HG03521 (cell line): ENCODE results near the gene ACTN4.
"Not testable (repeated sequence)": the region's sequence is repeated elsewhere in the genome, so short reads cannot be mapped to it uniquely, and the experiment has no call there.

Experiments
- ATAC-seq: cut with Tn5 transposase; IDR thresholded peaks from one replicate; pipeline ENCODE4 v1.9.1; 2021; ENCODE audit warnings: mild to moderate bottlenecking, moderate library complexity; ENCODE audit not compliant: unreplicated experiment

ACTN4 gene

DNA sequence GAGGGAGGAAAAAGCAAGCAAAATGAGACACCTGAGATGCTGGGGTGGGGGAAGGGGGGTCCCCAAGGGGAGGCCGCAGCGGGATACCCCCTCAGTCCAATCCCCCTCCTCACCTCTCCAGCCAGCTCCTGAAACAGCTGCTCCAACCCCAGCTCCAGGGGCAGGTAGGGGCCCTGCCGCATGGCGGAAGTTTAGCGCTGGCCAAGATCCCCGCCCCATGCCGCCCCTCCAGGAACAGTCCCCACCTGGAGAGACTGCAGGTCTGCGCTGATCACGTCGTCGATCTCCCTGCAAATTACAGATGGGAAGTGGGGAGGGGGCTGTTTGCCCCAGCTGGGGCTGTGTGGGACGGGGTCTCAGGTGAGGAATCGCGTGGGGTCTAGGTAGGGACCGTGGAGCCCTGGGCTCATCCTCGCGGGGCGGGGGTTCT lies 87.8 kb downstream of the ACTN4 start:
- ATAC-seq: no peak

DNA sequence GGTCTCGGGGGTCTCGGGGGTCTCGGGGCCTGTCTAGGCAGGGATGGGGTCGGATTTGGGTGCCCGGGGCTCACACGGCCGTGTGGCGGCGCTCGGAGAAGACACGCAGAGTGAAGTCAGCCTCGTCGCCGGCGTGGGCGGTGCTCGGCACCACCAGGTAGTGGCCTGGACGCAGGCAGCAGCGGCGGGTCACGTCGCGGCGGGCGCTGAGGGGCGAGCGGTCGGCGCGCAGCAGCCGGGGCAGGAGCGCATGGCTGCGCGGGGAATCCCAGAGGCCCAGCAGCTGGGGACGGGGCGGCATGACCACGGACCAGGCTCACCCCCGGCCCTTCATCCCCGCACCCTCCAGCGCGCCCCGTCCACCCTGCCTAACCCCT lies 88.6 kb downstream of the ACTN4 start:
- ATAC-seq: no peak

DNA sequence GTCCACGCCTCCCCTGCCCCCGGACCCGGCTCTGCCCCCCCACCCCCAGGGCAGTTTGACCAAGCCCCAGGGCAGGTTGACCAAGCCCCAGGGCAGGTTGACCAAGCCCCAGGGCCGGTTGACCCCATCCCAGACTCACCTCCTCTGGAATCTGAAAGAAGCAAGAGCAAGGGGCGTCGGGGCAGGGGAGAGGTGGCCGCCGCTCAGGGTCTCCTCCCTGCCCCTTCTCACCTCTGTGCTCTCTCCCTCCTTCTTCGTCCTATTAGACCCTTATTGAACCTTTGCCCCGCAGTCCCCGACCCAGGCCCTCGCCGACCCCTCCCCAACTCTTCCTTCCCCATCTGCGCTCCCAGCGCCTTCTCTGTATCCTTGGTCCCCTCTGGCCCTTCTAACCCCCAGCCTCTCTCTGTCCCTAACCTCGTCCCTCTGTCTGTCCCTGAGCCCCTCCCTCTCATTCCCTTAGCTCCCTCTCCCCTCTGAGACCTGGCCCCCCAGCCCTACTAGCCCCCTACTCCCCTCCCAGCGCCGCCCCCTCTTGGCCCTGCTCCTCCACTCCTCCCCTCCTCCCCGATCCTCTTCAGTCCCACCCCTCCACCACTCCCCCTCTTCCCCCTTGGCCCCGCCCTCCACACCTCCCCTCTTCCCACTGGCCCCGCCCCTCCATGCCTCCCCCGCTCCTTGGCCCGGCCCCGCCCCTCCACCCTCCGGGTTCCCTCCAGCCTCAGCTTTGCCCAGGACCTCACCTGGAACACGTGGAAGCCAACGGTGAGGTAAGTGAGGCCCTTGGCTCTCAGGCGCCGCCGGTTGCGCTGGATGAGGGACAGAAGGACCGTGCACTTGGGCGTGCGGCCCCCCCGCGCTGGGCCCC lies 89.2 kb downstream of the ACTN4 start:
- ATAC-seq: no peak

DNA sequence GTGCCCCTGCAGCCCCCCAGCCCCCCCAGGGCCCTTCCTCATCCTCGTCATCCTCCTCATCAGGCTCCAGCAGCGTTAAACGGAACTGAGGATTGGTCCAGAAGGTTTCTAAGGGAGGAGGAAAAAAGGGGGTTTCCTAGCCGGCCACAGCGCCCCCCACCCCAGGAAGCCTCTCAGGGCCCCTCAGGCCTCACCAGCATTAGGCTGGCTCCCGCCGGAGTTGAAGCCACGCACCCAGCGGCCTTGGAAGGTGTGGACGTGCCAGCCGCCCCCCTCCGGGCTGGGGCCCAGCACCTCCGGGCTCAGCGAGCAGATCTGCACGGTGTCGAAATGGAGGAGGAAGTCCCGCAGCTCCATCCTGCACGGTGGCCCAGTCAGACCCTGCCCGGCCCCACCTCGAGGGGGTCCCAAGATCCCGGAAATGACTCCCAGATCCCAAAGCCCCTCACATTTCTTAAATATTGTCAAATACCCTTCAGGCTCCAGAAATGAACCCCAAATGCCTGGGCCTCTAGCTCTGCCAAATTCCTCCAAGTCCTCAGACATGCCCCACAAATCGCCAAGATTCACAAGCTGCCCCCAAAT lies 89.9 kb downstream of the ACTN4 start:
- ATAC-seq: no peak

DNA sequence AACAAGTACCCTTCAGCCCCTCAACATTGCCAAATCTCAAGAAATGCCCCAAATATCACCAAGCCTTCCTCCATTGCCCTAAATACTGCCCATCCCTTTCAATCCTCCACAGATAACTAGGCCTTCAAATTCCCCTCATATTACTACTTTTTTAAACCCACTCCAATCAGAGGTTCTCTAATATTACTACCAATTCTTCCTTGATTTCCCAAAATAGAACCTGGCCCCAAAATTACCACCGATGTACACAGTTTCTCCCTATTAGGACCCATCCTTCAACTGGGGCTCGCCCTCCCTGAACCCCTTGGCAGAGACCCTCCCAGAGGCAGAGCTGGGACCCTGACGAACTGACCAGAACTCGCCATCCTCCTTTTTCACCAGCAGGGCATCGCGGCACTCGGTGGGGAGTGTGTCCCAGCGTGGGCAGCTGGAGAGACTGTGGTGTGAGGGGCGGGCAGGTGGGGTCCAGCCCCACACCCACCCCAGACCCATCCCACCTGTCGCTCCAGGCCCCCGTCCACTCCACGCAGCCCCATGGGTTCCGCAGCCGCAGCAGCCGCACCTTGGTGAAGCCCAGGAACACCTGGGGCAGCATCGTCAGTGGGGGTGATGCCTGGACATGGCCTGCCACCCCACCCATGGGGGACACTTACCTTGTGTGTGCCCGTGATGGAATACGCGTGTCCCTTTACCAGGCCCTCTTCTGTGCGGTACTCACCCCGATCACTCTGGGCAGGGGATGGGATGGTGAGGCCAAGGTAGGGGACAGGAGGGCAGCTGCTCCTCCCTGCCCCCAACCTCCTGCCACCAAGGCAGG lies 90.7 kb downstream of the ACTN4 start:
- no peak for ATAC-seq

DNA sequence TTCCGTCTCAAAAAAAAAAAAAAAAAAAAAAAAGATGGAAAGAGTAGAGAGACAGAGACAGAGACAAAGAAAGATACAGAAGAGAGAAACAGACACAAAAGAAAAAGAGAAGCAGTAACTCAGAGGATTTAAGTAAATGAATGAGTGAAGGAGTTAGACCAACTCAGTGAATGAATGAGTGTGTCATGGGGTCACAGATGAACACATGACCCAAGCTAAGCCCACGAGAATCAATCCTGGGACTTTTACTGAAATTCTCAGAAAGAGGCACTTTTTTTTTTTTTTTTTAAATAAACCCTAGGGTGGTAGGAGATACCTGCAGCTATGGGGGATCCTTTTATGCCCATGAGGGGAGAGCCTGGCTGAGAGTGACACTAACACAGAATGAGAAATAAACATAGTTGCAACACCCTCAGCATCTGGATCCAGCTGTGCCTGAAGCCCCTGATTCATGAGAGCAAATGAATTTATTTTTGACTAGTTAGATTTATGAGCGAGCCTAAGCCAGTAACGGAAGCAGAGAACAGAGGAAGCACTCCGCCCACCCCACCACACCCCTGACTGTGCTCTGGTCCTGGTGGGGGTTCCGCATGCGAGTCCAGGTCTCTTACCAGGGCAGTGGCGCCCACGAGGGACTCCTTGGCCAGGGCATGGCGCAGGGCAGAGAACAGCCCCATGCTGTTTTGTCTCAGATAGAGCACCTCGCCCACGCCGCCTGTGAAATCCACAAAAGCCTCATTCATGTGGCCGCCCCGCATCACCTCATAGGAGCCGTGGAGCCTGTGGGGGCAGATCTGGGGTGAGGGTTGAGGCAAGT lies 92.2 kb downstream of the ACTN4 start:
- ATAC-seq: no peak

DNA sequence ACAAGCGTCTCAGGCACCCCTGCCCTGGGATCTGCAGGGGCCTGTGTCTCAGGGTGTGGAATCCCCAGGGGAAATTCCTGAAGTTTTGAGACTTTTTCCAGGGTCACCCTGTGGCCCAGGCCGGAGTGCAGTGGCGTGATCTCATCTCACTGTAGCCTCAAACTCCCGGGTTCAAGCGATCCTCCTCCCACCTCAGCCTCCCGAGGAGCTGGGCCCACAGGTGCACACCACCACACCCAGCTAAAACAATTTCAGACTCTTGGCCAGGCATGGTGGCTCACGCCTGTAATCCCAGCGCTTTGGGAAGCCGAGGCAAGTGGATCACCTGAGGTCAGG lies 92.8 kb downstream of the ACTN4 start:
- ATAC-seq: no peak

DNA sequence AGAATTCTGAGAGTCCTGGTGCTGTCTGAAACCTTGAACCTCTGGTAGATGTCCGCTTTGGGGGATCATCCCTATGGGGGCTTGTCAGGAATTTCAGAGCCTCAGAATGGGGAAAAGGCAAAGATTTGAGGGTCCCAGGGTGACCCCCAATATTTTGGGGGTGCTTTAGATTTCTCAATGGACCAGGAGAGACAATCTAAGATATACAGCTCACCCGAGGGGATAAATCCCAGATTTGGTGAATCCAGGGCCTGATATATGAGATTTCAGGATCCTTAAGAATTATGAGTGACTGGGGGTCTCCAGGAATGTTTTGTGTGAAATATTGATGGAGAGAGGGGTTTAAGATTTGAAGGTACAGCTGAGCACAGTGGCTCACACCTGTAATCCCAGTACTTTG lies 93.5 kb downstream of the ACTN4 start:
- ATAC-seq: no peak

DNA sequence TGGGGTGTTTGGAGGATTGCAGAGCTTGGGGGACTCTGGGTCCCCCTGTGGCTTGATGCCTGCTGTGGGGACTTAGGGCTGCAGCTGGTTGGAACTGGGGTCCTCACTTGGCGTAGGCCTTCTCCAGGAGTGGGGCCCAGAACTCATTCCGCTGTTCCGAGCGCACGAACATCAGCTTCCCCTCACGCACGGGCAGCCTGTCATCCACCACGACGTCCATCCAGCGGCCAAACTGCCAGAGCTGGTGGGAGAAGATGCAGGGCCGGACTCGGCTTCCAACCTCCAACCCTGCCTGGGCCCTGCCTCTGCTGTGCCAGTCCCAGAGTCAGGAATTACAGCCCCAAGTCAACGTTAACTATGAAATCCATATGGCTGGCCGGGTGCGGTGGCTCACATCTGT lies 94.2 kb downstream of the ACTN4 start:
- ATAC-seq: no peak

DNA sequence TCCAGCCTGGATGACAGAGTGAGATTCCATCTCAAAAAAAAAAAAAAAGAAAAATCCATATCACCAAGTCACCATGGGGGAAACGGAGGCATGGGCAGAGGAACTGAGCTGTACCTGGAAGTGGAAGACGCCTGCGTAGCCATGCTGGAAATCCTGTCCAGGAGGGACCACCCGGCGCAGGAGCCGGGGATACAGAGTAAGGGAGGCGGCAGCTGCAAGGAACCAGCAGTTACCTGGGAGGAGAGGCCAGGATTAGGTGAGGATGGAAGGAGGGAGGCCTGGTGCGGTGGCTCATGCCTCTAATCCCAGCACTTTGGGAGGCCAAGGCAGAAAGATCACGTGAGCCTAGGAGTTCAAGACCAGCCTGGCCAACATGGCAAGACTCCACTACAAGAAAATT lies 94.8 kb downstream of the ACTN4 start:
- ATAC-seq: no peak

DNA sequence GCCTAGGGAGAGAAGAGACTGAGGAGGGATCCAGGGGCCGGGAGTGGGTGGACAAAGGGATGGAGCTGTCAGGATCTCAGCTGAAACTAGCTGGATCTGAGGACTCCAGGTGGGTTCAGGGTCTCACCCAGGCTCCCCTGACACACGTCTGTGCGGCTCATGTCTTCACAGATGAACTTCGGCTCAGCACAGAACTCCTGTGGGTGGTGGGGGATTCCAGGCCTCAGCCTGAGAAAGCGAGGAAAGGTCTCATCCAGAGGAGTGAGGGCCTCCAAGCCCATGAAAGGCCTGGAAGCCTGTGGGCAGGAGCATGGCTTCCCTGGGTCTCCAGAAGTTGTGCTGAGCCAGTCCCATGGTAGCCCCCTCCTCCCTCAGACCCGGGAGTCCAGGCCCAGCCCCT lies 95.5 kb downstream of the ACTN4 start:
- ATAC-seq: no peak

DNA sequence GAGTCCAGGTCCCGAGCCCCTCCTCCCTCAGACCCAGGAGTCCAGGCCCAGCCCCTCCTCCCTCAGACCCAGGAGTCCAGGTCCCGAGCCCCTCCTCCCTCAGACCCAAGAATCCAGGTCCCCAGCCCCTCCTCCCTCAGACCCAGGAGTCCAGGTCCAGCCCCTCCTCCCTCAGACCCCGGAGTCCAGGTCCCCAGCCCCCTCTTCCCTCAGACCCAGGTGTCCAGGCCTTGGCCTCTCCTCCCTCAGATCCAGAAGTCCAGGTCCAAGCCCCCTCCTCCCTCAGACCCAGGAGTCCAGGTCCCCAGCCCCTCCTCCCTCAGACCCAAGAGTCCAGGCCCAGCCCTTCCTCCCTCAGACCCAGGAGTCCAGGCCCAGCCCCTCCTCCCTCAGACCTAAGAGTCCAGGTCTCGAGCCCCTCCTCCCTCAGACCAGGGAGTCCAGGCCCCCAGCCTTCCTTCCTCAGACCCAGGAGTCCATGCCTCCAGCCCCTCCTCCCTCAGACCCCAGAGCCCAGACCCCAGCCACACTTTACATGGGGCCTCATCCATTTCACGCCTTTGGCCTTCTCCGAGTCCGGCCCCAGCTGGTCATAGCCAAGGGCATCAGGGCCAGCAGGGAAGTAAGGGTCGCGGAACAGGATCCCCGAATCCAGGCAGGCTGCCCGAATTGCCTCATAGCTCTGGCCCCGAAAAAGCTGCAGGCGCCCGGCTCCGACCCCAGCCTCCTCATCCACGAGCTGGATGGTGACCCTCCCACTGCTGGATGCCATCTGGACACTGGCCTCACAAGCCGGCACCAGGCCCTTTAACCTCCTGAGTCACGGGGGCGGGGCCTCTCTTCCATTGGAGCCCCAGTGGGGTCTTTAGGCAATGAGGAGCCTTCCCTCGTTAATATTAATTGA lies 96.2 kb downstream of the ACTN4 start:
- ATAC-seq: no peak

DNA sequence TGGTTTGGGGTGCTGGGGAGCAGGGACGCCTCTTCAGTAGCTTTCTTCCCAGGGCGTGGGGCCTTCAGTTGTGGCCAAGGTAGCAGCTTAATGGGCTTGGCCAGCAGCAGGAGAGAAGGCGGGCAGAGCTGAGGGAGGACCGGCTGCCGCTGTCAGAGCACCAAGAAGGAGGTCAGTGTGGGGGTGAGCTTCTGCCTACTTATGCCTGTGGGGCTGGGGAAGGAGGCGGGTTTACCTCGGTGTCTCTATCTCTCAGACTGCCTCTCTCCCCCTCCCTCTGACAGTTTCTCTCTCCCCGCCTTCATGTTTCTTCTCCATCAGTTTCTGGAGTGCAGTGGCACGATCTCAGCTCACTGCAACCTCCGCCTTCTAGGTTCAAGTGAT lies 96.8 kb downstream of the ACTN4 start, which contains the start of gene CAPN12:
Gene CAPN12 (minus strand): TSS at position 177 of the 384 bp plus-strand sequence. CDS start 309 bp downstream, outside the sequence.
- no peak for ATAC-seq

DNA sequence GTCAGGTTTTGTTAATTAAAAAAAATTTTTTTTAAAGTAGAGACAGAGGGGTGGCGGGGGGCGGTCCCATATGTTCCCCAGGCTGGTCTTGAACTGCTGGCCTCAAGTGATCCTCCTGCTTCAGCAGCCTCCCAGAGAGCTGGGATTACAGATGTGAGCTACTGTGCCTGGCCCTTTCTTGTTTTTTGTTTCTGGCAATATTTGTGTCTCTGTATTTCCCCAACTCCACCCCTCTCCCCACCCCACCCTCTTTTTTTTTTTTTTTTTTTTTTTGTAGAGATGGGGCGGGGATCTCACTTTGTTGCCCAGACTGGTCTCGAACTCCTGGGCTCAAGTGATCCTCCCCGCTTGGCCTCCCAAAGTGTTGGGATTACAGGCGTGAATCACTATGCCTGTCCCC lies 97.4 kb downstream of the ACTN4 start:
- ATAC-seq: no peak

DNA sequence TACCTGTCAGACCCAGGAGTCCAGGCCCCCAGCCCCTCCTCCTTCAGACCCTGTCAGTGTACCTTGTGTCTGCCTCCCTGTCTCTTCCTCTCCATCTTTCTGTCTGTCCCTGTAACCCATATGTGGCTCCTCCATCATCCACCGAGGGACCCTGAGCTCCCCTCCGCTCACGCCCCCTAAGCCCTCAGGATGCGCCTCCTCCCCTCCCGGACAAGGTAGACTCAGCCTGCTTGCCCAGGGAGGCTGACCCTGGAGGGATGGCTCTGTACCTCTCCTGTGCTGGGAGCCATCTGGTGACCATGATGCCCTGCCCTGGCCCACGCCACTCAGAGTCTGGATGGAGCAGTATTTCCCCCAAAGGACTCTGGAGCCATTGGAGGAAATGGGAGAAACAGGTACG lies 97.9 kb downstream of the ACTN4 start:
- no peak for ATAC-seq

DNA sequence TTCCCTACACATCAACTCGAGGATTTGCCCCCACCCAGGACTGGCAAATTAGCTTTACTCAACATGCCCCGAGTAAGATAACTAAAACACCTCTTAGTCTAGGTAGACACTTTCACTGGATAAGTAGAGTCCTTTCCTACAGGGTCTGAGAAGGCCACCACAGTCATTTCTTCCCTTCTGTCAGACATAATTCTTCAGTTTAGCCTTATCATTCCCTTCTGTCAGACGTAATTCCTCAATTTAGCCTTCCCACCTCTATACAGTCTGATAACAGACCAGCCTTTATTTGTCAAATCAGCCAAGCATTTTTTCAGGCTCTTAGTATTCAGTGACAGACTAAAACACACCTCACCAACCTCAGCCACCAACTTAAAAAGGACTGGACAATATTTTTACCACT lies 106.3 kb downstream of the ACTN4 start:
- not testable (repeated sequence) for ATAC-seq

DNA sequence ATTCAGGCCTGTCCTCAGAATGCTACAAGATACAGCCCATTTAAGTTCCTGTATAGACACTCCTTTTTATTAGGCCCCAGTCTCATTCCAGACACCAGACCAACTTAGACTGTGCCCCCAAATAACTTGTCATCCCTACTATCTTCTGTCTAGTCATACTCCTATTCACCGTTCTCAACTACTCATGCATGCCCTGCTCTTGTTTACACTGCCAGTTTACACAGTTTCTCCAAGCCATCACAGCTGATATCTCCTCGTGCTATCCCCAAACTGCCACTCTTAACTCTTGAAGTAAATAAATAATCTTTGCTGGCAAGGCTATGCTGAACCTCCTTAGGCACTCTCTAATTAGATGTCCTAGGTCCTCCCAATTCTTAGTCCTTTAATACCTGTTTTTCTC lies 106.7 kb downstream of the ACTN4 start:
- not testable (repeated sequence) for ATAC-seq

DNA sequence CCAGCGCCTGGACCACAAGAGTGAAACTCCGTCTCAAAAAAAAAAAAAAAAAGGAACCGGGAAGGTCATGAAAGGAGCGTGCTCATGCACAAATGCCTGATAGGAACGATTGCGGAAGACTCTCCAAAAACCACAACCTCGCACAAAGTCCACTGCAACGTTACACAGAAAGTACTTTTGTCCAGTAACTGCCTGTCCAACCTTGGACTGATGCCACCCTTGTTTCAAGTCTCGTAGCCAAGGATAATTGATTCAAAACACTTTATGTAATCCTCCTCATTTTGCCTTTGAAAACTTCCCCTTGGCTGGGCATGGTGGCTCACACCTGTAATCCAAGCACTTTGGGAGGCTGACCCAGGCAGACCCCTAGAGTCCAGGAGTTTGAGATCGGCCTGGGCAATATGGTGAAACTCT lies 112.1 kb downstream of the ACTN4 start:
- no peak for ATAC-seq

DNA sequence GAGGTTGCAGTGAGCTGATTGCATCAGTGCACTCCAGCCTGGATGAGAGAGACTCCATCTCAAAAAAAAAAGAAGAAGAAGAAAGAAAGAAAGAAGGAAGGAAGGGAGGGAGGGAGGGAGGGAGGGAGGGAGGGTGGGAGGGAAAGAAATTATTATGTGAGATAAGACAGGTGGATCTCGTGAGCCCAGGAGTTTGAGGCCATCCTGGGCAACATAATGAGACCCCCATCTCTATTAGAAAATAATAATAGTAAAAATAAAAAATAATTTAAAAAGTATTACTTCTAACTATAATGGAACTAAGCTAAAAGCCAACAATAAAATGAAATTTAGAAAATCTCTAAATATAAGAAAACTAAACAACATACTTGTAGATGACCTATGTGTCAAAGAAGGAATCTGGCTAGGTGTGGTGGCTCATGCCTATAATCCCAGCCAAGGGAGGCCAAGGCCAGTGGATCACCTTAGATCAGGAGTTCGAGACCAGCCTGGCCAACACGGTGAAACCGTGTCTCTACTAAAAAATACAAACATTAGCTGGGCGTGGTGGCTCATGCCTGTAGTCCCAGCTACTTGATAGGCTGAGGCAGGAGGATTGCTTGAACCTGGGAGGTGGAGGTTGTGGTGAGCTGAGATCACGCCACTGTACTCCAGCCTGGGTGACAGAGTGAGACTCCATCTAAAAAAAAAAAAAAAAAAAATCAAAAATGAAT lies 113.5 kb downstream of the ACTN4 start:
- ATAC-seq: not testable (repeated sequence)
